Measurements from ENCODE around the gene SPINK9.

SPINK9 gene

DNA sequence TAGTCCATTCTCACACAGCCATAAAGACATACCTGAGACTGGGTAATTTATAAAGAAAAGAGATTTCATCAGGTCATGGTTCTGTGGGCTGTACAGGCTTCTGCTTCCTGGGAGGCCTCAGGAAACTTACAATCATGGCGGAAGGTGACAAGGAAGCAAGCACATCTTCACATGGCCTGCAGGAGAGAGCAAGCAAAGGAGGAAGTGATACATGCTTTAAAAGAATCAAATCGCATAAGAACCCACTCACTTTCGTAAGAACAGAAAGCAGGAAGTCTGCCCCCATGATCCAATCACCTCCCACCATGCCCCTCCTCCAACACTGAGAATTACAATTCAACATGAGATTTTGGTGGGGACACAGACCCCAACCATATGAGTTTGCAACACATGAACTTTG, 43.3 kb downstream of the SPINK9 start:
- TF ChIP-seq, protein P1, sequence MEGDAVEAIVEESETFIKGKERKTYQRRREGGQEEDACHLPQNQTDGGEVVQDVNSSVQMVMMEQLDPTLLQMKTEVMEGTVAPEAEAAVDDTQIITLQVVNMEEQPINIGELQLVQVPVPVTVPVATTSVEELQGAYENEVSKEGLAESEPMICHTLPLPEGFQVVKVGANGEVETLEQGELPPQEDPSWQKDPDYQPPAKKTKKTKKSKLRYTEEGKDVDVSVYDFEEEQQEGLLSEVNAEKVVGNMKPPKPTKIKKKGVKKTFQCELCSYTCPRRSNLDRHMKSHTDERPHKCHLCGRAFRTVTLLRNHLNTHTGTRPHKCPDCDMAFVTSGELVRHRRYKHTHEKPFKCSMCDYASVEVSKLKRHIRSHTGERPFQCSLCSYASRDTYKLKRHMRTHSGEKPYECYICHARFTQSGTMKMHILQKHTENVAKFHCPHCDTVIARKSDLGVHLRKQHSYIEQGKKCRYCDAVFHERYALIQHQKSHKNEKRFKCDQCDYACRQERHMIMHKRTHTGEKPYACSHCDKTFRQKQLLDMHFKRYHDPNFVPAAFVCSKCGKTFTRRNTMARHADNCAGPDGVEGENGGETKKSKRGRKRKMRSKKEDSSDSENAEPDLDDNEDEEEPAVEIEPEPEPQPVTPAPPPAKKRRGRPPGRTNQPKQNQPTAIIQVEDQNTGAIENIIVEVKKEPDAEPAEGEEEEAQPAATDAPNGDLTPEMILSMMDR (IDR thresholded peaks at IDR 0.05; ENCODE audit: low read depth, low read length), result no peak
- H3K4me3 ChIP-seq (replicated peaks in 1 of 2; ENCODE audit: low read depth in 2 of 2, low read length in 2 of 2), result no peak overlapping the region
- DNase-seq (ENCODE audit: low read depth in 2 of 2), result no peak

DNA sequence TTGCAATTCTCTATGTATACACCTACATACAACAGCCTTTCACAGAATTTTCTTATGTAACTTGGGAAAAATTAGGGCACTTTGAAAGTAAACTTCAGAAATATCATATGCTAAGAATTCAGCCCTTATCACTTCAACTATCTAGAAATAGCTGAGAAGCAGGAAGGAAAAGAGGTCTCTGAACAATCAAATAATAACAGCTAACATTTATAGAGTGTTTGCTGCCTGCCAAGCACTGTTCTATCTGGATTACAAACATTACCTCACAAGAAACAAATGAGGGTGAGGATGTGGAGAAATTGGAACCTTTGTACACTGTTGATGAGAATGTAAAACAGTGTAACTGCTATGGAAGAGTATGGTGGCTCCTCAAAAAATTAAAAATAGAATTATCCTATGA, 44.0 kb downstream of the SPINK9 start:
- TF ChIP-seq, protein P1 (IDR thresholded peaks at IDR 0.05; ENCODE audit: low read depth, low read length), result no peak
- no peak overlapping the region for H3K4me3 ChIP-seq (replicated peaks in 1 of 2; ENCODE audit: low read depth in 2 of 2, low read length in 2 of 2)
- DNase-seq (ENCODE audit: low read depth in 2 of 2), result peak in 1 of 2 donors; percentile 11

DNA sequence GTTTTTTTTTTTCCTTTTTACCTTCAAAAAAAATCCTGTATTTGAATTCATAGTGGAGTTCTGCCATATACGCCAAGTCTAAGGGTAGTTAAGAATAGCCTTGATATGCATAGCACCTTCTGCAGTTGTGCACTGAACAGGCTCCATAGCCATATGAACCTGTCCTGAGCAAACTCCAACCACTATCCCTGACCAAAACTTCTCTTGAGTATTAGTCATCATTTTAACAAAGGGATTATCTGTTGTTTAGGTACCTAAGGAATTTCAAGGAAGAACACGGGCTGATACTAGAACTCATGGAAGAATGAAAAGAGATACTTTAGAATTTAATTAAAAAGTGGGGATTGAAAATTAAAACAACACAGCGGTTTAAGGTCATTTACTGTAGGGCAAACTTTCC, 46.5 kb downstream of the SPINK9 start:
- no peak for DNase-seq (ENCODE audit: low read depth in 2 of 2)
- TF ChIP-seq, protein P1 (IDR thresholded peaks at IDR 0.05; ENCODE audit: low read depth, low read length), result no peak
- no peak overlapping the region for H3K4me3 ChIP-seq (replicated peaks in 1 of 2; ENCODE audit: low read depth in 2 of 2, low read length in 2 of 2)

DNA sequence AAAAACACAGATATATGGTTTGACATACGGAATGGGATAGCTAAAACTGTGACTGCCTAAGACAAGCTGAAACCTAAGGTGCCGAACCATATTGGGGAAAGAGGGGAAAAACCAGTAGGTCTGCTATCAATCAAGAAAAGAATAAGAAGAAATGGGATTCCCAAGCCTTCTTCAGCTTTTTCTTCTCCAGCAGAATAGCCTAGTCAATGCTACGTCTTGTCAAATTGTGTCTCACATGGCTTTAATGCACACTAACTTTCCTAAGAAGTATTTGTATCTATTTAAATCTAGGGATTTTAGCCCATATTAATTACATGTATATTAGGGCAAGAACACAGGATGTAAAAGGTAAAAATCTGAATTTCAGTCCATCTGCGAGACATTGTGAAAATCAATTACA, 47.6 kb downstream of the SPINK9 start:
- peak overlapping the region; percentile 78 to 80 for H3K4me3 ChIP-seq (replicated peaks in 1 of 2; ENCODE audit: low read depth in 2 of 2, low read length in 2 of 2)
- no peak for DNase-seq (ENCODE audit: low read depth in 2 of 2)
- TF ChIP-seq, protein P1 (IDR thresholded peaks at IDR 0.05; ENCODE audit: low read depth, low read length), result no peak

DNA sequence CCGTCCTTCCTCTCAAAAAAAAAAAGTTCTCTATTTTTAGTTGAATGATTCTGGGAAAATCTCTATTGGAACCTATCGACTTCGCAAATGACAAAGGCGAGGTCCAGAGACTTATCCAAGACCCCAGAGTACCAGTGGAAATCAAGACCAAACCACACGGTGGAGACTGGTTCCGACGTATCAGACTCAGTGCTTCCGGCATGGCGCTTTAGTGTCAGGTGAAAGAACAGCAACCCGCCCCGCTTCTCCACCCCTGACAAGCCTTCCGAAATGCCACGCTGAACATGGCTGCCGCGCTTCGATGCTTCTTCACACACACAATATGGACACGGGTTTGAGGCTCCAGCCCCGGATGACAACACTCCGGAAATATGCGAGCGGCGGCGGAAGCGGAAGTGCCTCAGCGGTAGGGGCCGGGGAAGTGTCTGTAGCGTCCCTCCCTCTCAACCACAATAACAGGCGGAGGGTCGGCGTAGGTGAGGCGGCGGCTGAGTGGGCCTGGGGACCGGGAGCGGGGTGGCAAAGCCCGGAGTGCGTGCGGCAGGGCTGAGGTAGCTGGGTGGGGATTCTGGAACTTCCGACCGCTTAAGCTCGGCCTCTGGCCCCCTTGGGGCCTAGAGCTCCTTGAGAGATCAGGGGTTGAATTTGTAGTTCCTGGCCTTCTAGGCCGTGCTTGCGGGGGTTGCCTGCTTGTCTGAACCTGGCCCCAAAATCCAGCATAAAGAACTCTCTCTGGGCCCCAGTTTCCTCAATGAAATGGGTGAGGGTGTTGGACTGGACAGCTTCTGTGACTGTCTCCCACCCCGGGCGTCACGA, 48.4 kb downstream of the SPINK9 start, which contains the start of gene FBXO38:
Gene FBXO38 (plus strand): TSS at position 395 of the 816 bp plus-strand sequence. CDS start 10,819 bp downstream, outside the sequence.
- H3K4me3 ChIP-seq (replicated peaks in 1 of 2; ENCODE audit: low read depth in 2 of 2, low read length in 2 of 2), result peak within 1 kb of the TSS; percentile 78 to 80
- TF ChIP-seq, protein P1 (IDR thresholded peaks at IDR 0.05; ENCODE audit: low read depth, low read length), result no peak
- peak; percentile 97 to 98 for DNase-seq (ENCODE audit: low read depth in 2 of 2)

DNA sequence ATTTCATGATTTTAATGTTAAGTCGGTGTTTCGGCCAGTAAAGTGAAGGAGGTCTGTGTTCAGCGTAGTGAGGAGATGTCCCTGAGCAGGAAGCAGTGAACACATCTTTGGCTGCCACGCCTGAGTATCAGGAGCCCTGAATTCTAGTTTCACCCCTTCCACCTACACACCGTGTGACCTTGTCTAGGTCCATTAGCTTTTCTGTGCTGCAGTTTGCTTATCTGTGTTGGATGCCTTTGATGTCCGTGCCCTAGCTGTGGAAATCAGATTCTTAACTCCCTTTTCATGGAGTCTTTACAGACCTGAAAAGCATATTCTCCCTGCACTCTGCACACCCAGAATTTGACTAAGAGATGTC, 49.0 kb downstream of the SPINK9 start:
- TF ChIP-seq, protein P1 (IDR thresholded peaks at IDR 0.05; ENCODE audit: low read depth, low read length), result no peak
- H3K4me3 ChIP-seq (replicated peaks in 1 of 2; ENCODE audit: low read depth in 2 of 2, low read length in 2 of 2), result peak overlapping the region; percentile 78 to 80
- peak in 1 of 2 donors; percentile 16 for DNase-seq (ENCODE audit: low read depth in 2 of 2)
